Measurements from ENCODE around the gene NOP9. TPM values are rescaled to one million over a fixed set of nuclear protein-coding genes. Genes with fewer than 3 reads are reported as not detected.
A peak's percentile ranks its signal among the peaks of the same experiment; 100 is the strongest.

NOP9 gene
- total RNA-seq, 1 donor from 2014 or later, result 31.3 TPM

GRCh38 chr14:24282736-24283135, 16.9 kb upstream of the NOP9 start:
- DNase-seq (ENCODE audit: low read depth, low spot score), result no peak

- no peak for DNase-seq (ENCODE audit: low read depth, low spot score)
These were observed 15.7 kb upstream of the NOP9 start for GRCh38 chr14:24283796-24284460.

GRCh38 chr14:24284501-24285035, 15.1 kb upstream of the NOP9 start:
- DNase-seq (ENCODE audit: low read depth, low spot score), result no peak

GRCh38 chr14:24285351-24285750, 14.3 kb upstream of the NOP9 start:
- no peak for DNase-seq (ENCODE audit: low read depth, low spot score)

GRCh38 chr14:24286996-24287395, 12.7 kb upstream of the NOP9 start:
- no peak for DNase-seq (ENCODE audit: low read depth, low spot score)

- no peak for DNase-seq (ENCODE audit: low read depth, low spot score)
These were observed 9.9 kb upstream of the NOP9 start for GRCh38 chr14:24289649-24290280.

GRCh38 chr14:24290746-24291145, 8.9 kb upstream of the NOP9 start:
- no peak for DNase-seq (ENCODE audit: low read depth, low spot score)

- DNase-seq (ENCODE audit: low read depth, low spot score), result no peak
These were observed 8.1 kb upstream of the NOP9 start for GRCh38 chr14:24291446-24292117.

- no peak for DNase-seq (ENCODE audit: low read depth, low spot score)
These were observed 7.4 kb upstream of the NOP9 start for GRCh38 chr14:24292118-24292807.

GRCh38 chr14:24293525-24293924, 6.1 kb upstream of the NOP9 start:
- no peak for DNase-seq (ENCODE audit: low read depth, low spot score)

GRCh38 chr14:24296341-24297157, 3.1 kb upstream of the NOP9 start:
- peak; percentile 89 for DNase-seq (ENCODE audit: low read depth, low spot score)

GRCh38 chr14:24297190-24297964, 2.3 kb upstream of the NOP9 start:
- DNase-seq (ENCODE audit: low read depth, low spot score), result no peak

- DNase-seq (ENCODE audit: low read depth, low spot score), result no peak
These were observed 777 bp upstream of the NOP9 start for GRCh38 chr14:24298892-24299254.

GRCh38 chr14:24300326-24300980, 803 bp downstream of the NOP9 start:
- DNase-seq (ENCODE audit: low read depth, low spot score), result no peak

GRCh38 chr14:24304019-24304387, 4.4 kb downstream of the NOP9 start:
- no peak for DNase-seq (ENCODE audit: low read depth, low spot score)

GRCh38 chr14:24307156-24307574, 7.5 kb downstream of the NOP9 start:
- DNase-seq (ENCODE audit: low read depth, low spot score), result no peak

GRCh38 chr14:24307575-24308341, 8.1 kb downstream of the NOP9 start, which contains the start of gene CIDEB:
Gene CIDEB (minus strand): TSS chr14:24307977. CDS start chr14:24307858, 119 bp downstream.
- no peak for DNase-seq (ENCODE audit: low read depth, low spot score)

GRCh38 chr14:24308342-24309124, 8.9 kb downstream of the NOP9 start:
- DNase-seq (ENCODE audit: low read depth, low spot score), result no peak

All from pulmonary artery endothelial cell (primary cell).